OCI-LY1 (cell line): ENCODE data around the gene DDX17.

Experiments used
- H2AFZ ChIP-seq: fragments of 200-600 bp; sonication (generic), shearing (Covaris generic); 2 replicates; pipeline ENCODE4 v1.6.0; 2014; ENCODE audit warnings: antibody characterized with exemption, mild to moderate bottlenecking, low read length
- H3F3A ChIP-seq: fragments of 200-600 bp; sonication (generic), shearing (Covaris generic); 2 replicates; pipeline ENCODE4 v1.6.0; 2014; ENCODE audit warnings: mild to moderate bottlenecking, antibody characterized with exemption, low read length, moderate library complexity; ENCODE audit not compliant: insufficient read depth
- H3K27ac ChIP-seq: fragments of 200-600 bp; sonication (generic); 2 replicates; pipeline ENCODE4 v1.5.1; 2014; ENCODE audit warnings: low read length, mixed run types, mild to moderate bottlenecking, low read depth; ENCODE audit not compliant: poor library complexity, severe bottlenecking
- H3K27me3 ChIP-seq: fragments of 200-600 bp; sonication (generic); 2 replicates; pipeline ENCODE4 v1.6.0; 2014; ENCODE audit warnings: antibody characterized with exemption, mild to moderate bottlenecking, low read length, moderate library complexity; ENCODE audit not compliant: insufficient read depth
- H3K36me3 ChIP-seq: fragments of 200-600 bp; sonication (generic); 2 replicates; pipeline ENCODE4 v1.6.1; 2014; ENCODE audit warnings: mild to moderate bottlenecking, antibody characterized with exemption, low read length, moderate library complexity, mixed read lengths; ENCODE audit not compliant: insufficient read depth
- H3K4me1 ChIP-seq: fragments of 200-600 bp; sonication (generic); 2 replicates; pipeline ENCODE4 v1.5.1; 2014; ENCODE audit warnings: mild to moderate bottlenecking, low read length, moderate library complexity; ENCODE audit not compliant: insufficient read depth, severe bottlenecking
- H3K4me2 ChIP-seq: fragments of 200-600 bp; sonication (generic), shearing (Covaris generic); 2 replicates; pipeline ENCODE4 v1.6.1; 2014; ENCODE audit warnings: low read length
- H3K4me3 ChIP-seq: fragments of 200-600 bp; sonication (generic); 2 replicates; pipeline ENCODE4 v1.5.1; 2014; ENCODE audit warnings: low read length, low read depth, mild to moderate bottlenecking, mixed read lengths; ENCODE audit not compliant: poor library complexity, severe bottlenecking
- H3K79me2 ChIP-seq: fragments of 200-600 bp; shearing (Covaris generic); 2 replicates; pipeline ENCODE4 v1.6.1; 2016; ENCODE audit warnings: mixed run types, low read length, mixed read lengths; ENCODE audit not compliant: insufficient read depth
- H3K9ac ChIP-seq: fragments of 200-600 bp; sonication (generic), shearing (Covaris generic); 2 replicates; pipeline ENCODE4 v1.6.1; 2014; ENCODE audit warnings: mild to moderate bottlenecking, low read length, mixed read lengths
- H3K9me2 ChIP-seq: fragments of 200-600 bp; sonication (generic), shearing (Covaris generic); 2 replicates; pipeline ENCODE4 v1.6.1; 2014; ENCODE audit warnings: low read depth, mild to moderate bottlenecking, low read length, mixed read lengths
- H3K9me3 ChIP-seq: fragments of 200-600 bp; shearing (Covaris generic); 2 replicates; pipeline ENCODE4 v1.6.1; 2014; ENCODE audit warnings: low read length, mixed read lengths
- H4K20me1 ChIP-seq: fragments of 200-600 bp; sonication (generic), shearing (Covaris generic); 2 replicates; pipeline ENCODE4 v1.6.0; 2016; ENCODE audit warnings: mild to moderate bottlenecking, low read length; ENCODE audit not compliant: insufficient read depth
- EZH2 ChIP-seq: fragments of 200-600 bp; sonication (generic), shearing (Covaris generic); IDR thresholded peaks from 2 replicates; pipeline ENCODE4 v1.8.0; 2017; ENCODE audit warnings: borderline replicate concordance, mixed run types, mild to moderate bottlenecking, antibody characterized with exemption, low read length, moderate library complexity, mixed read lengths
- TF ChIP-seq, protein P1 (sequence below): fragments of 200-600 bp; sonication (generic), shearing (Covaris generic); IDR thresholded peaks from 2 replicates; pipeline ENCODE4 v1.5.1; 2017; ENCODE audit warnings: mild to moderate bottlenecking, antibody characterized with exemption, low read length, moderate library complexity, mixed read lengths

Gene DDX17

DNA sequence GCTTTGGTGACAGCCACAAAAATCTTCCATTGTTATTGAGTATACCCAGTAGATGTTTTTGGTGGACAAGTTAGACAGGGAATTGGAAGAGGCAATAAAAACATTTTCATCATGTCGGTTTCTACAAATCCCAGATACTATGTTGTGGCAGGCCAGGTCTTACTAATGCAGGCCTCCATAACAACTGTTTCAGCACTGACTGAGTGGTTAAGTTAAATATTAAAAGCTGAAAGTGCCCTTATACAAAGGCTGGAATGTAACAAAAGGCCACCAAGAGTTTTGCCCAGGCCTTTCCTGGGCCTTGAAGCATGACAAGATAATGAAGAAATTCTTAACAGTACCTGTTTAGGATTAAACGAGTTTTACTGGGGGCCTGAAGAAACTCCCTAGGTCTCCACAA, 34.6 kb upstream of the DDX17 start:
- no peak for TF ChIP-seq EZH2
- TF ChIP-seq, protein P1, sequence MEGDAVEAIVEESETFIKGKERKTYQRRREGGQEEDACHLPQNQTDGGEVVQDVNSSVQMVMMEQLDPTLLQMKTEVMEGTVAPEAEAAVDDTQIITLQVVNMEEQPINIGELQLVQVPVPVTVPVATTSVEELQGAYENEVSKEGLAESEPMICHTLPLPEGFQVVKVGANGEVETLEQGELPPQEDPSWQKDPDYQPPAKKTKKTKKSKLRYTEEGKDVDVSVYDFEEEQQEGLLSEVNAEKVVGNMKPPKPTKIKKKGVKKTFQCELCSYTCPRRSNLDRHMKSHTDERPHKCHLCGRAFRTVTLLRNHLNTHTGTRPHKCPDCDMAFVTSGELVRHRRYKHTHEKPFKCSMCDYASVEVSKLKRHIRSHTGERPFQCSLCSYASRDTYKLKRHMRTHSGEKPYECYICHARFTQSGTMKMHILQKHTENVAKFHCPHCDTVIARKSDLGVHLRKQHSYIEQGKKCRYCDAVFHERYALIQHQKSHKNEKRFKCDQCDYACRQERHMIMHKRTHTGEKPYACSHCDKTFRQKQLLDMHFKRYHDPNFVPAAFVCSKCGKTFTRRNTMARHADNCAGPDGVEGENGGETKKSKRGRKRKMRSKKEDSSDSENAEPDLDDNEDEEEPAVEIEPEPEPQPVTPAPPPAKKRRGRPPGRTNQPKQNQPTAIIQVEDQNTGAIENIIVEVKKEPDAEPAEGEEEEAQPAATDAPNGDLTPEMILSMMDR: no peak
- Histone ChIP-seq H3F3A (no peaks in the 10 kb centered on the region), H2AFZ (no peak overlapping the region), H3K9me3 (no peaks in the 10 kb centered on the region), H3K27me3 (no peaks in the 10 kb centered on the region), H3K36me3 (no peaks in the 10 kb centered on the region; the same call in 1 of the 2 replicates), H3K4me3 (no peak overlapping the region), H3K4me1 (no peaks in the 10 kb centered on the region), H4K20me1 (no peaks in the 10 kb centered on the region), H3K4me2 (no peak overlapping the region), H3K27ac (no peak overlapping the region), H3K9ac (no peak overlapping the region), H3K79me2 (no peaks in the 10 kb centered on the region), H3K9me2 (no peaks in the 10 kb centered on the region)

GRCh38 chr22:38531251-38531938, 25.3 kb upstream of the DDX17 start:
- Histone ChIP-seq H3K36me3 (no peaks in the 10 kb centered on the region), H3K9me2 (no peaks in the 10 kb centered on the region), H3F3A (no peaks in the 10 kb centered on the region), H3K9ac (no peak overlapping the region), H3K79me2 (no peaks in the 10 kb centered on the region), H3K27ac (peak overlapping the region; percentile 57), H4K20me1 (no peaks in the 10 kb centered on the region), H3K9me3 (no peaks in the 10 kb centered on the region), H3K4me1 (peaks cover 15% of the 10 kb centered on the region), H3K4me3 (peak overlapping the region; percentile 20), H3K27me3 (no peaks in the 10 kb centered on the region), H3K4me2 (peak overlapping the region; percentile 36; the same call in 1 of the 2 replicates), H2AFZ (peak overlapping the region; percentile 32; the same call in 1 of the 2 replicates)
- TF ChIP-seq EZH2: no peak
- TF ChIP-seq, protein P1: no peak

DNA sequence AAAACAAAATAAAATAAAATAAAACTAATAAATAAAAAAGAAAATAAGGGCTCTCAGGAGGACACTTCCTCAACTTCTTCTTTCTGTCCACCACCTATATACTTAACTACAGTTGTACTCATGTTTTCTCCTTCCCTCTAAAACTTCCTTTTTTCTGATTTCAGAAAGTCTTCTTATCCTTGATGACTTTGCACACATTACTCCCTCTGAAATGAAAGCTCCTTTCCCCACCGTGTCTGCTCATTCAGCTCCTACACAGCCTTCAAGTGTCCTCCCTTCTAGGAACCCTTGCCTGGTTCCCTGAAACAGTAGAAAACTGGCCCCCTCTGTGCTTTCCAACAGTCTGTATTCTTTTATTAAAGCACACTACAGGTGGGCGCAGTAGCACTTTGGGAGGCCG, 18.3 kb upstream of the DDX17 start:
- H2AFZ ChIP-seq: no peak overlapping the region
- no peaks in the 10 kb centered on the region for H3K4me1 ChIP-seq
- H3K4me2 ChIP-seq: no peak overlapping the region
- H3K9me3 ChIP-seq: no peaks in the 10 kb centered on the region
- no peaks in the 10 kb centered on the region for H3K36me3 ChIP-seq
- H3K27me3 ChIP-seq: 0 out of 2 replicates have a peak, but pooled peaks cover 5% of the 10 kb centered on the region
- no peaks in the 10 kb centered on the region for H3K79me2 ChIP-seq
- H4K20me1 ChIP-seq: no peaks in the 10 kb centered on the region
- H3K27ac ChIP-seq: no peak overlapping the region
- no peaks in the 10 kb centered on the region for H3K9me2 ChIP-seq
- TF ChIP-seq, protein P1: no peak
- no peak for TF ChIP-seq EZH2
- H3K4me3 ChIP-seq: no peak overlapping the region
- no peaks in the 10 kb centered on the region for H3F3A ChIP-seq
- H3K9ac ChIP-seq: no peak overlapping the region
